HCT116 (cell line): ENCODE measurements around the gene FREM1.

ENCODE experiments used
- CTCF ChIP-seq, 3 experiments: fragments of 200-600 bp in 1 of 3; sonication (generic) in 1 of 3; IDR thresholded peaks in 2 of 3; conservative IDR thresholded peaks in 1 of 3; 2 replicates each; pipeline ENCODE4 v1.5.1; 2012 to 2017; ENCODE audit warnings: low read depth in 2 of 3, low read length in 2 of 3, antibody characterized with exemption in 1 of 3, borderline replicate concordance in 1 of 3, control low read depth in 1 of 3, mild to moderate bottlenecking in 1 of 3, mixed read lengths in 1 of 3, mixed run types in 1 of 3, moderate library complexity in 1 of 3; ENCODE audit not compliant: insufficient read depth in 1 of 3
- EZH2 ChIP-seq: fragments of 200-600 bp; sonication (generic); IDR thresholded peaks from 2 replicates; pipeline ENCODE4 v1.6.1; 2017; ENCODE audit warnings: antibody characterized with exemption, mixed run types
- SP1 ChIP-seq: IDR thresholded peaks from 2 replicates; pipeline ENCODE4 v1.6.1; 2012; ENCODE audit warnings: low read depth
- YY1 ChIP-seq: IDR thresholded peaks from 2 replicates; pipeline ENCODE4 v1.6.1; 2011; ENCODE audit warnings: low read length, low read depth, moderate library complexity, mild to moderate bottlenecking; ENCODE audit not compliant: insufficient replicate concordance; ENCODE audit errors: extremely low read depth
- TF ChIP-seq, protein P1 (sequence below): IDR thresholded peaks from 2 replicates; pipeline ENCODE4 v1.6.1; 2012

- no peak for TF ChIP-seq SP1
- no peak for TF ChIP-seq CTCF (IDR thresholded peaks at IDR 0.05 in 2 of 3, conservative IDR thresholded peaks at IDR 0.05 in 1 of 3; ENCODE audit: borderline replicate concordance in 1 of 3, insufficient read depth in 1 of 3, low read depth in 2 of 3, low read length in 2 of 3)
- TF ChIP-seq, protein P1, sequence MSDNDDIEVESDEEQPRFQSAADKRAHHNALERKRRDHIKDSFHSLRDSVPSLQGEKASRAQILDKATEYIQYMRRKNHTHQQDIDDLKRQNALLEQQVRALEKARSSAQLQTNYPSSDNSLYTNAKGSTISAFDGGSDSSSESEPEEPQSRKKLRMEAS: no peak
- TF ChIP-seq YY1: no peak
- TF ChIP-seq EZH2: no peak
Measured at GRCh38 chr9:14924230-14925219, 14.3 kb upstream of the FREM1 start.
